Uterus (tissue), 4 donors: ENCODE measurements around the gene FAM199X. TPM values are rescaled to one million over a fixed set of nuclear protein-coding genes. Genes with fewer than 3 reads are reported as not detected.
A peak's percentile ranks its signal among the peaks of the same experiment; 100 is the strongest.

Experiments
- DNase-seq, 2 donors: peaks; one replicate each; pipeline ENCODE4 v3.0.0-alpha.2; 2019 to 2020
- H3K27ac ChIP-seq, 2 donors: fragments of 200-600 bp; sonication (generic); 1 replicate in 1 of 2; 2 replicates in 1 of 2; pipeline ENCODE4 v1.5.1; 2016 to 2018
- H3K27me3 ChIP-seq, 2 donors: fragments of 200-600 bp; sonication (generic); one replicate each; pipeline ENCODE4 v1.5.1; 2018 to 2019; ENCODE audit warnings: control low read depth in 1 of 2
- H3K36me3 ChIP-seq, 2 donors: fragments of 200-600 bp; sonication (generic); one replicate each; pipeline ENCODE4 v1.5.1; 2019; ENCODE audit warnings: control low read depth in 1 of 2
- H3K4me1 ChIP-seq, 2 donors: fragments of 200-600 bp; sonication (generic); one replicate each; pipeline ENCODE4 v1.5.1; 2018 to 2019; ENCODE audit warnings: control low read depth in 1 of 2
- H3K4me3 ChIP-seq, 2 donors: fragments of 200-600 bp; sonication (generic); 1 replicate in 1 of 2; 2 replicates in 1 of 2; pipeline ENCODE4 v1.5.1; 2018 to 2019; ENCODE audit warnings: mild to moderate bottlenecking in 1 of 2
- H3K9me3 ChIP-seq, 2 donors: fragments of 200-600 bp; sonication (generic); one replicate each; pipeline ENCODE4 v1.5.1; 2019; ENCODE audit warnings: control low read depth in 1 of 2
- CTCF ChIP-seq, 4 experiments: fragments of 200-600 bp in 2 of 4; fragments of 450-650 bp in 2 of 4; sonication (generic) in 2 of 4; IDR thresholded peaks; one replicate each; pipeline ENCODE4 v1.5.1; 2016 to 2019; ENCODE audit warnings: antibody characterized with exemption in 4 of 4, mild to moderate bottlenecking in 2 of 4, moderate library complexity in 1 of 4
- POLR2A ChIP-seq, 2 donors: fragments of 450-650 bp; IDR thresholded peaks; one replicate each; pipeline ENCODE4 v1.6.1; 2016; ENCODE audit warnings: antibody characterized with exemption in 2 of 2, mild to moderate bottlenecking in 1 of 2, moderate library complexity in 1 of 2
- intact Hi-C: fragments of 100-400 bp; cut with DNase I; formaldehyde crosslinking; loops from one replicate; pipeline ENCODE4 v1.15.1; 2023; ENCODE audit warnings: low total_unique reads
- total RNA-seq, 4 donors: library from RNA; depleted of rRNA in 3 of 4; stranded (reverse); fragments of >200 nt in 3 of 4; gene quantifications; one replicate each; pipeline versions ENCODE4 v1.1.0 to v1.2.4, GENCODE V29; 2014 to 2023
- donor health status: DM: yes; HTN: yes; CAD: no.

FAM199X gene
- total RNA-seq = 10 to 100 TPM in 3 of 4 donors, 1 to 10 TPM in 1; 6.9 to 44.3 (median 18.0) TPM

- TF ChIP-seq CTCF (IDR thresholded peaks at IDR 0.05) = peak; percentile 35 to 87 (median 74)
- peak; percentile 55 to 80 for TF ChIP-seq POLR2A (IDR thresholded peaks at IDR 0.05)
- peak; percentile 83 to 88 for DNase-seq
- peak within 1 kb of the TSS; percentile 59 to 65 for H3K4me3 ChIP-seq
- peak within 1 kb of the TSS; percentile 75 to 82 for H3K27ac ChIP-seq
- no peaks in the 10 kb centered on the region for H3K36me3 ChIP-seq
- H3K4me1 ChIP-seq = no peaks in the 10 kb centered on the region
- H3K27me3 ChIP-seq = no peaks in the 10 kb centered on the region
- intact Hi-C loops = no loop called here
- no peaks in the 10 kb centered on the region for H3K9me3 ChIP-seq
These were observed at the start of gene FAM199X for GRCh38 chrX:104165894-104166734. Gene FAM199X (plus strand): TSS chrX:104166453. CDS start chrX:104166786, 333 bp downstream.

DNA sequence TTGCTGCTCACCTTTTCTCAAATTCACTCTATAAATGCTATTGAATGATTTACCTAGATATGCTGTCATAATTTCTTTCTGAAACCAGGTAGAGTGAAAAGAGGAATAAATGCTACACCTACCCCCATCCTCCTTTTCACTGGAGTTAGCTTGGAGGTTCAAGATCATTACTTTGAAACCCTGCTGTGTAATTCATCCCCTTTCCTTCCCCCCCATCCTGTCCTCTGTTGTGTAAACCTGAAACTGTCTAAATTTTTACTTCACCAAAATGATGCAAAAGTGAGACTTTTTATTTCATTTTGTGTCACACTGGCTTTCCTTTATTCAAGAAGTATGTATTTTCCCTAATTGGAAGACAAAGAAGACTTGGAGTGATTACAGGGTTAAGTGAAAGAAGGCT lies 48.5 kb upstream of the FAM199X start:
- no peak for TF ChIP-seq CTCF (IDR thresholded peaks at IDR 0.05)
- no peak for TF ChIP-seq POLR2A (IDR thresholded peaks at IDR 0.05)
- Histone ChIP-seq H3K4me3 (no peak overlapping the region), H3K36me3 (no peaks in the 10 kb centered on the region), H3K27ac (no peak overlapping the region), H3K9me3 (no peaks in the 10 kb centered on the region), H3K27me3 (no peaks in the 10 kb centered on the region), H3K4me1 (no peaks in the 10 kb centered on the region)
- intact Hi-C loops = no loop called here
- DNase-seq = no peak

DNA sequence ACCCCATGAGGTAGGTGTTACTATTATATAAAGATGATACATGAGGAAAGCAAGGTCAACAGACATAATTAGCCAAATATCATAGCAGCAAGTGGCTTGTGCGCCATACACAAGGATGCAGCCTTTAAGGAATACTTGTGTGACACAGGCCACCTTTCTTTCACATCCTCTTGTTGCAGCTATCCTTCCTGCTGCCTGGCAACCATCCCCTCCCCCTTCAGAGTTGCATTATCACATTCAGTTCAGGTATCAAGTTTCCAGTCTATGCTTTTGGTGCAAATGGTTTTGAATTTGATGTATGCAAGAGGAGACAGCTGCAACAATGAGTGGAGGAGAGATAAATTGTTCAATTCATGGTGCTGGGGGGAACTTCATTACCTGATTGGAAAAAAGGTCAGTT lies 47.5 kb upstream of the FAM199X start:
- intact Hi-C loops = no loop called here
- no peak for DNase-seq
- Histone ChIP-seq H3K27ac (no peak overlapping the region), H3K36me3 (no peaks in the 10 kb centered on the region), H3K27me3 (no peaks in the 10 kb centered on the region), H3K4me3 (no peak overlapping the region), H3K4me1 (no peaks in the 10 kb centered on the region), H3K9me3 (no peaks in the 10 kb centered on the region)
- no peak for TF ChIP-seq POLR2A (IDR thresholded peaks at IDR 0.05)
- no peak for TF ChIP-seq CTCF (IDR thresholded peaks at IDR 0.05)

DNA sequence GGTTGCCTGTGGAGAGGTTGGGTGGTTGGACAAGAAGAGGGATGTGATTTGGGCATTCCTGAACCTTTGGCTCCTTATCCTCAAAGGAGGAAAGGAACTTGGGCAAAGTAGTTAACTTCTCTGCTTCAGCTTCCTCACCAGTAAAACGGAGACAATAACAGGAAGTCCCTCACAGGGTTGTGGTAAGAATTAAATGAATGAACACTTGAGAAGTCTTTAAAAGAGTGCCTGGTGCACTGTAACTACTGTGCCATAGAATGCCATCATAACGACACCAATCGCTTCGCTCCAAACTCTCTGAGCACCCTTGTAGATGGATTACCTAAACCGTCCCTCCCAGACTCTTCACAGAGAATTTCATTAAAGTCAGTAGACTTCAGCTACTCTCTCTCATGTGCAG lies 43.4 kb upstream of the FAM199X start:
- Histone ChIP-seq H3K4me3 (no peak overlapping the region), H3K27me3 (no peaks in the 10 kb centered on the region), H3K27ac (no peak overlapping the region), H3K4me1 (no peaks in the 10 kb centered on the region), H3K9me3 (no peaks in the 10 kb centered on the region), H3K36me3 (no peaks in the 10 kb centered on the region)
- TF ChIP-seq POLR2A (IDR thresholded peaks at IDR 0.05) (no peak), CTCF (IDR thresholded peaks at IDR 0.05) (no peak)
- DNase-seq = no peak
- intact Hi-C loops = no loop called here

GRCh38 chrX:104126856-104127255 lies 39.4 kb upstream of the FAM199X start:
- H3K4me1 ChIP-seq = no peaks in the 10 kb centered on the region
- no peaks in the 10 kb centered on the region for H3K27me3 ChIP-seq
- intact Hi-C loops = no loop called here
- H3K4me3 ChIP-seq = no peak overlapping the region
- H3K27ac ChIP-seq = no peak overlapping the region
- TF ChIP-seq POLR2A (IDR thresholded peaks at IDR 0.05) (no peak), CTCF (IDR thresholded peaks at IDR 0.05) (no peak)
- no peaks in the 10 kb centered on the region for H3K36me3 ChIP-seq
- H3K9me3 ChIP-seq = no peaks in the 10 kb centered on the region
- no peak for DNase-seq
